HG03175 (cell line): Measurements from ENCODE around the gene ZNF609.
A peak's percentile ranks its signal among the peaks of the same experiment; 100 is the strongest.
"Not testable (repeated sequence)": the region's sequence is repeated elsewhere in the genome, so short reads cannot be mapped to it uniquely, and the experiment has no call there.

Experiments
- ATAC-seq: cut with Tn5 transposase; IDR thresholded peaks from one replicate; pipeline ENCODE4 v1.9.1; 2021; ENCODE audit warnings: mild to moderate bottlenecking, moderate library complexity; ENCODE audit not compliant: unreplicated experiment

ZNF609 gene

GRCh38 chr15:64614519-64614918, 154.1 kb downstream of the ZNF609 start:
- ATAC-seq = no peak

GRCh38 chr15:64617727-64618126, 157.3 kb downstream of the ZNF609 start:
- no peak for ATAC-seq

GRCh38 chr15:64618138-64618537, 157.8 kb downstream of the ZNF609 start:
- ATAC-seq = no peak

- no peak for ATAC-seq
Observed at GRCh38 chr15:64618540-64618939, 158.2 kb downstream of the ZNF609 start.

- no peak for ATAC-seq
Observed at GRCh38 chr15:64619880-64620839, 159.8 kb downstream of the ZNF609 start.

GRCh38 chr15:64621056-64621455, 160.7 kb downstream of the ZNF609 start:
- no peak for ATAC-seq

GRCh38 chr15:64622410-64623260, 162.3 kb downstream of the ZNF609 start:
- peak; percentile 82 for ATAC-seq

GRCh38 chr15:64623347-64623996, 163.1 kb downstream of the ZNF609 start:
- no peak for ATAC-seq

GRCh38 chr15:64624242-64624641, 163.9 kb downstream of the ZNF609 start:
- ATAC-seq = no peak

GRCh38 chr15:64629063-64629462, 168.7 kb downstream of the ZNF609 start:
- no peak for ATAC-seq

GRCh38 chr15:64630396-64631107, 170.2 kb downstream of the ZNF609 start:
- ATAC-seq = no peak

- not testable (repeated sequence) for ATAC-seq
Observed at GRCh38 chr15:64632639-64633038, 172.3 kb downstream of the ZNF609 start.

GRCh38 chr15:64633332-64633731, 173.0 kb downstream of the ZNF609 start:
- ATAC-seq = no peak

GRCh38 chr15:64634027-64634426, 173.6 kb downstream of the ZNF609 start:
- peak; percentile 77 for ATAC-seq

- peak; percentile 66 for ATAC-seq
Observed at GRCh38 chr15:64634576-64635498, 174.5 kb downstream of the ZNF609 start.

GRCh38 chr15:64635499-64636495, 175.4 kb downstream of the ZNF609 start:
- no peak for ATAC-seq

GRCh38 chr15:64636556-64636955, 176.2 kb downstream of the ZNF609 start:
- ATAC-seq = no peak

GRCh38 chr15:64637412-64637811, 177.0 kb downstream of the ZNF609 start:
- ATAC-seq = no peak
